Breast epithelium (tissue), 4 donors: ENCODE data around the gene DNAJC5G. TPM values are rescaled to one million over a fixed set of nuclear protein-coding genes. Genes with fewer than 3 reads are reported as not detected.
"Not testable (repeated sequence)": the region's sequence is repeated elsewhere in the genome, so short reads cannot be mapped to it uniquely, and the experiment has no call there.

Experiments used
- DNase-seq, 2 donors: peaks; one replicate each; pipeline ENCODE4 v3.0.0-alpha.2; 2019; ENCODE audit warnings: low spot score in 2 of 2
- H3K27ac ChIP-seq, 2 donors: fragments of 200-600 bp; sonication (generic) in 1 of 2; one replicate each; pipeline ENCODE4 v1.5.1; 2016 to 2019; ENCODE audit warnings: mild to moderate bottlenecking in 1 of 2
- H3K27me3 ChIP-seq, 2 donors: fragments of 200-600 bp; sonication (generic) in 1 of 2; one replicate each; pipeline versions ENCODE4 v1.5.1 to v1.6.0; 2017 to 2019; ENCODE audit warnings: control low read depth in 1 of 2, mild to moderate bottlenecking in 1 of 2
- H3K36me3 ChIP-seq: fragments of 200-600 bp; one replicate; pipeline ENCODE4 v1.5.1; 2019
- H3K4me1 ChIP-seq, 2 donors: fragments of 200-600 bp; sonication (generic); one replicate each; pipeline ENCODE4 v1.5.1; 2016 to 2019; ENCODE audit warnings: control low read depth in 1 of 2
- H3K4me3 ChIP-seq, 3 donors: fragments of 200-600 bp; sonication (generic); 1 replicate in 2 of 3; 2 replicates in 1 of 3; pipeline ENCODE4 v1.5.1; 2016 to 2019; ENCODE audit warnings: mild to moderate bottlenecking in 3 of 3, moderate library complexity in 2 of 3
- H3K9me3 ChIP-seq, 2 donors: fragments of 200-600 bp; sonication (generic) in 1 of 2; one replicate each; pipeline ENCODE4 v1.5.1; 2016 to 2019; ENCODE audit warnings: control low read depth in 1 of 2
- CTCF ChIP-seq, 3 donors: fragments of 450-650 bp; IDR thresholded peaks; one replicate each; pipeline ENCODE4 v1.5.1; 2016 to 2017; ENCODE audit warnings: antibody characterized with exemption in 3 of 3, mild to moderate bottlenecking in 3 of 3, moderate library complexity in 3 of 3
- POLR2A ChIP-seq: fragments of 450-650 bp; IDR thresholded peaks from one replicate; pipeline ENCODE4 v1.6.1; 2016; ENCODE audit warnings: antibody characterized with exemption, mild to moderate bottlenecking, moderate library complexity
- POLR2AphosphoS5 ChIP-seq, 3 donors: sonication (generic); formaldehyde crosslinking; IDR thresholded peaks; one replicate each; pipeline ENCODE4 v1.6.1; 2017; ENCODE audit warnings: antibody characterized with exemption in 3 of 3
- intact Hi-C: fragments of 100-400 bp; cut with DNase I; formaldehyde crosslinking; loops from one replicate; pipeline ENCODE4 v1.15.1; 2023; ENCODE audit warnings: low total_unique reads
- total RNA-seq, 3 donors: library from RNA; depleted of rRNA; stranded (reverse); fragments of >200 nt; gene quantifications; one replicate each; pipeline ENCODE4 v1.1.0, GENCODE V29; 2016

DNAJC5G gene
- total RNA-seq, 3 donors from 2014 or later: not detected

GRCh38 chr2:27298391-27299080, 23.3 kb downstream of the DNAJC5G start:
- no peaks in the 10 kb centered on the region for H3K4me1 ChIP-seq
- DNase-seq: no peak
- no peak overlapping the region for H3K4me3 ChIP-seq
- no peaks in the 10 kb centered on the region for H3K27me3 ChIP-seq
- no peaks in the 10 kb centered on the region for H3K9me3 ChIP-seq
- H3K27ac ChIP-seq: peak overlapping the region in 1 of 2 donors; percentile 23
- TF ChIP-seq POLR2A: no peak
- TF ChIP-seq POLR2AphosphoS5 (IDR thresholded peaks at IDR 0.05): no peak
- TF ChIP-seq CTCF (IDR thresholded peaks at IDR 0.05): no peak
- no peaks in the 10 kb centered on the region for H3K36me3 ChIP-seq
- intact Hi-C loops: no loop called here

- not testable (repeated sequence) for H3K27ac ChIP-seq, H3K4me3 ChIP-seq, H3K27me3 ChIP-seq, H3K9me3 ChIP-seq, H3K4me1 ChIP-seq, DNase-seq, H3K36me3 ChIP-seq
- intact Hi-C loops: loop anchor here (10.0 kb wide), 1 partner anchor 206 kb away; no protein-coding TSS in a partner anchor
Measured at GRCh38 chr2:27300606-27301005, 25.4 kb downstream of the DNAJC5G start.

GRCh38 chr2:27303093-27304025, 28.1 kb downstream of the DNAJC5G start:
- H3K36me3 ChIP-seq: no peaks in the 10 kb centered on the region
- intact Hi-C loops: loop anchor here (2.0 to 10.0 kb wide), 2 partner anchors 85 to 209 kb away; no protein-coding TSS in a partner anchor
- peak overlapping the region; percentile 25 to 44 (median 39) for H3K4me3 ChIP-seq
- peaks cover 17 to 29% of the 10 kb centered on the region in 2 donors for H3K27me3 ChIP-seq
- no peak overlapping the region for H3K27ac ChIP-seq
- no peaks in the 10 kb centered on the region for H3K9me3 ChIP-seq
- H3K4me1 ChIP-seq: no peaks in the 10 kb centered on the region
- DNase-seq: no peak
- TF ChIP-seq CTCF (IDR thresholded peaks at IDR 0.05) (peak; percentile 63 to 78 (median 64)), POLR2AphosphoS5 (IDR thresholded peaks at IDR 0.05) (no peak), POLR2A (no peak)

- H3K9me3 ChIP-seq: no peaks in the 10 kb centered on the region
- H3K27ac ChIP-seq: no peak overlapping the region
- intact Hi-C loops: loop anchor here (10.0 kb wide), 1 partner anchor 210 kb away; no protein-coding TSS in a partner anchor
- no peak overlapping the region for H3K4me3 ChIP-seq
- TF ChIP-seq POLR2A (no peak), POLR2AphosphoS5 (IDR thresholded peaks at IDR 0.05) (no peak), CTCF (IDR thresholded peaks at IDR 0.05) (no peak)
- no peak for DNase-seq
- no peaks in the 10 kb centered on the region for H3K4me1 ChIP-seq
- peaks cover 17 to 34% of the 10 kb centered on the region in 2 donors for H3K27me3 ChIP-seq
- H3K36me3 ChIP-seq: no peaks in the 10 kb centered on the region
Measured at GRCh38 chr2:27304488-27305240, 29.4 kb downstream of the DNAJC5G start.

DNA sequence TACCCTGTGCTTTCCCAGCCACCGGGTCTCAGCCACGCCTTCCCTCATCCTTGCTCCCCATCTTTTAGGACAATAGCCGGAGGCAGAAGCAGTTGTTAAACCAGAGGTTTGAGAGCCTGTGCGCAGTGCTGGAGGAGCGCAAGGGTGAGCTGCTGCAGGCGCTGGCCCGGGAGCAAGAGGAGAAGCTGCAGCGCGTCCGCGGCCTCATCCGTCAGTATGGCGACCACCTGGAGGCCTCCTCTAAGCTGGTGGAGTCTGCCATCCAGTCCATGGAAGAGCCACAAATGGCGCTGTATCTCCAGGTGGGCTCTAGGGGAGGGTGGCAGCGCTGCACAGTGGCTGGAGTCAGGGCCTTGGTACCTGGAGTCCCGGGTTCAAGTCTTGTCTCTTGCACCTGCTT, 30.3 kb downstream of the DNAJC5G start:
- H3K27ac ChIP-seq: no peak overlapping the region
- no peaks in the 10 kb centered on the region for H3K36me3 ChIP-seq
- no peak for DNase-seq
- H3K9me3 ChIP-seq: no peaks in the 10 kb centered on the region
- no peak overlapping the region for H3K4me3 ChIP-seq
- H3K4me1 ChIP-seq: no peaks in the 10 kb centered on the region
- no peak for TF ChIP-seq POLR2AphosphoS5 (IDR thresholded peaks at IDR 0.05)
- TF ChIP-seq POLR2A: no peak
- no peak for TF ChIP-seq CTCF (IDR thresholded peaks at IDR 0.05)
- peaks cover 17 to 34% of the 10 kb centered on the region in 2 donors for H3K27me3 ChIP-seq
- intact Hi-C loops: loop anchor here (10.0 kb wide), 1 partner anchor 211 kb away; no protein-coding TSS in a partner anchor
